HG03108 (cell line): ENCODE data around the gene RIPOR1.
"Not testable (repeated sequence)": the region's sequence is repeated elsewhere in the genome, so short reads cannot be mapped to it uniquely, and the experiment has no call there.

Experiments used
- ATAC-seq: cut with Tn5 transposase; IDR thresholded peaks from one replicate; pipeline ENCODE4 v1.9.1; 2021; ENCODE audit warnings: moderate library complexity; ENCODE audit not compliant: unreplicated experiment

The RIPOR1 gene

GRCh38 chr16:67517155-67517445 is 11.5 kb upstream of the RIPOR1 start:
- ATAC-seq = no peak

GRCh38 chr16:67517661-67518423 is 10.8 kb upstream of the RIPOR1 start:
- peak; percentile 44 for ATAC-seq

GRCh38 chr16:67518676-67519075 is 10.0 kb upstream of the RIPOR1 start:
- no peak for ATAC-seq

- ATAC-seq = no peak
These were observed 9.4 kb upstream of the RIPOR1 start for GRCh38 chr16:67519242-67519641.

GRCh38 chr16:67521095-67521804 is 7.4 kb upstream of the RIPOR1 start:
- peak; percentile 55 for ATAC-seq

- no peak for ATAC-seq
These were observed 3.3 kb upstream of the RIPOR1 start for GRCh38 chr16:67525176-67525860.

- ATAC-seq = no peak
These were observed 2.4 kb upstream of the RIPOR1 start for GRCh38 chr16:67526149-67526791.

GRCh38 chr16:67528870-67529581 is 397 bp downstream of the RIPOR1 start:
- ATAC-seq = no peak

GRCh38 chr16:67529582-67530012 is 968 bp downstream of the RIPOR1 start:
- ATAC-seq = no peak

GRCh38 chr16:67530013-67530939 is 1.6 kb downstream of the RIPOR1 start:
- peak; percentile 43 for ATAC-seq

- no peak for ATAC-seq
These were observed 2.6 kb downstream of the RIPOR1 start for GRCh38 chr16:67531247-67531646.

GRCh38 chr16:67533024-67533560 is 4.5 kb downstream of the RIPOR1 start:
- no peak for ATAC-seq

GRCh38 chr16:67533987-67534386 is 5.4 kb downstream of the RIPOR1 start:
- ATAC-seq = not testable (repeated sequence)

GRCh38 chr16:67534431-67534830 is 5.8 kb downstream of the RIPOR1 start:
- ATAC-seq = no peak

- ATAC-seq = no peak
These were observed 6.6 kb downstream of the RIPOR1 start for GRCh38 chr16:67535201-67535600.

- ATAC-seq = peak; percentile 41
These were observed 8.6 kb downstream of the RIPOR1 start for GRCh38 chr16:67537270-67537635.

- peak; percentile 48 for ATAC-seq
These were observed 9.3 kb downstream of the RIPOR1 start for GRCh38 chr16:67537636-67538591.

GRCh38 chr16:67538666-67539101 is 10.1 kb downstream of the RIPOR1 start:
- no peak for ATAC-seq
